Kidney epithelial cell (primary cell): ENCODE results near the gene AQP5. TPM values are rescaled to one million over a fixed set of nuclear protein-coding genes. Genes with fewer than 3 reads are reported as not detected.
"Not testable (repeated sequence)": the region's sequence is repeated elsewhere in the genome, so short reads cannot be mapped to it uniquely, and the experiment has no call there.

Experiments
- DNase-seq: peaks from one replicate; pipeline ENCODE4 v3.0.0-alpha.2; 2010; ENCODE audit warnings: low read depth
- H3K27me3 ChIP-seq: 2 replicates; pipeline ENCODE4 v1.6.0; 2011; ENCODE audit warnings: low read length; ENCODE audit not compliant: control insufficient read depth, insufficient read depth
- H3K36me3 ChIP-seq: 2 replicates; pipeline ENCODE4 v1.5.1; 2011; ENCODE audit warnings: low read length; ENCODE audit not compliant: control insufficient read depth, insufficient read depth
- H3K4me3 ChIP-seq: 2 replicates; pipeline ENCODE4 v1.5.1; 2011; ENCODE audit warnings: low read depth, mild to moderate bottlenecking, control low read depth, low read length
- total RNA-seq: library from RNA; depleted of rRNA; stranded (reverse); fragments of >200 nt; gene quantifications from 2 replicates; pipeline ENCODE4 v1.2.3, GENCODE V29; 2015
- TF ChIP-seq, protein P1 (sequence below): IDR thresholded peaks from 2 replicates; pipeline ENCODE4 v1.5.1; 2011; ENCODE audit warnings: mild to moderate bottlenecking, moderate library complexity, low read length, control low read depth, inconsistent platforms; ENCODE audit not compliant: insufficient read depth, poor library complexity, severe bottlenecking

The AQP5 gene
- total RNA-seq, 1 donor from 2014 or later = not detected

GRCh38 chr12:49982246-49983087 is 20.8 kb downstream of the AQP5 start:
- TF ChIP-seq, protein P1, sequence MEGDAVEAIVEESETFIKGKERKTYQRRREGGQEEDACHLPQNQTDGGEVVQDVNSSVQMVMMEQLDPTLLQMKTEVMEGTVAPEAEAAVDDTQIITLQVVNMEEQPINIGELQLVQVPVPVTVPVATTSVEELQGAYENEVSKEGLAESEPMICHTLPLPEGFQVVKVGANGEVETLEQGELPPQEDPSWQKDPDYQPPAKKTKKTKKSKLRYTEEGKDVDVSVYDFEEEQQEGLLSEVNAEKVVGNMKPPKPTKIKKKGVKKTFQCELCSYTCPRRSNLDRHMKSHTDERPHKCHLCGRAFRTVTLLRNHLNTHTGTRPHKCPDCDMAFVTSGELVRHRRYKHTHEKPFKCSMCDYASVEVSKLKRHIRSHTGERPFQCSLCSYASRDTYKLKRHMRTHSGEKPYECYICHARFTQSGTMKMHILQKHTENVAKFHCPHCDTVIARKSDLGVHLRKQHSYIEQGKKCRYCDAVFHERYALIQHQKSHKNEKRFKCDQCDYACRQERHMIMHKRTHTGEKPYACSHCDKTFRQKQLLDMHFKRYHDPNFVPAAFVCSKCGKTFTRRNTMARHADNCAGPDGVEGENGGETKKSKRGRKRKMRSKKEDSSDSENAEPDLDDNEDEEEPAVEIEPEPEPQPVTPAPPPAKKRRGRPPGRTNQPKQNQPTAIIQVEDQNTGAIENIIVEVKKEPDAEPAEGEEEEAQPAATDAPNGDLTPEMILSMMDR = no peak
- Histone ChIP-seq H3K27me3 (no peaks in the 10 kb centered on the region), H3K4me3 (no peak overlapping the region), H3K36me3 (peaks cover 2% of the 10 kb centered on the region)
- DNase-seq = no peak

DNA sequence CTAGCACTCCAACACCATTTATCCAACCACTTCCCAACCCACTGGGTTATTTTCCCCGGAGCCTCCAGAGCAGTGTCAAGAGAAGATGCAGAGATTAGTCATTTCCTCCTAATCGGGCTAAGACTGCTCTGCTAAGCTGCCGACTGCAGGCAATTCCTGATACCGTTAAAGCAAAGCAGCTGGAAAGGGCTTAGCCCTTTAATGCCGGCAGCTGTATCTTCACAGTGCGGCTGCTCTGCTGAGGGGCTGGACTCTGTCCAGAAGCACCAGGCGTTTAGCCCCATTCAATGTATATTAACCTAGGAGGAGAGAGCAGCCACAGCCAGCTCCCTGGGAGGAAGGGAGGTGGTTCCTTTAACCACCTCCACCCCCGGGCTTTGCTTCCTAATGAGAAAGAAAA is 22.2 kb downstream of the AQP5 start:
- peaks cover 2% of the 10 kb centered on the region for H3K36me3 ChIP-seq
- no peak for DNase-seq
- TF ChIP-seq, protein P1 = no peak
- no peaks in the 10 kb centered on the region for H3K27me3 ChIP-seq
- no peak overlapping the region for H3K4me3 ChIP-seq

DNA sequence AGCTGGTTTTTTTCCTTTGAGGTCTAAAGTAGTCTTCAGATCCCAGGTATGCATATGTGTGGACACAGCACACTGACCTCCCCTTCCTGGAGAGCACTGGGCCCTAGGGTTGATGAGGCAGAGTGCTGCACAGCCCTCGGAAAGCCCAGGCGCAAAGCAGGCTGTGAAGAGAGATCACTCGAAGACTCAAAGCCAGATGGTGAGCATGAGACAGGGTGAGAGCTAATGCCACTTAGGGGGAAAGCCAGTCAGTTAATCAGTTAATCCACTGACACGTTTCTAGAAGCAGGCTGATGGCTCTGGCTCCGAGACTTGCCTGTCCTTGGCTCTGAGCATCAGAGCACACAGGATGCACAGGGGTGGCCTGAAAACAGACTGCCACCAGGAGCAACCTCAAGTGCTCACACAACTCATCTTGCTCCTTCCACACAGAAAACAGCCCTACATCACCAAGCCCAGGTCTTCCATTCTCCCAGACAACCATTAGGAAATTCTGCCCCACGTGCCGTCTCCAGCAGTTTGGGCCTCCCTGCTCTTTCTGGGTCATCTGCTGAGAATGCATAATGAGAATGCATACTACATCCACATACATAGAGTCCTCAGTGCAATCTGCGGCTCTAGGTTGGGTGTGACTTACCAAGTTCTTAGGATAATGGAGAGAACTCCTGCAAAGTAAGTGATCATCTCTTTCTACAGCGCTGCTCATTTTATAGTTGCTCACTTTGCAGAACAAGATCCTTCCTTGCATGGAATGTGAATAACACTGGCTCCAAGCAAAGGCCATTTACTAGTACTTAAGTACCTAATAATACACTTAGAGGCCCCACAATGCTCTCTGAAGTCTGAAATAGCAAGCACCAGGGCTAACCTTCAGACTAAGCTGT is 23.0 kb downstream of the AQP5 start:
- Histone ChIP-seq H3K4me3 (no peak overlapping the region), H3K27me3 (no peaks in the 10 kb centered on the region), H3K36me3 (peaks cover 2% of the 10 kb centered on the region)
- TF ChIP-seq, protein P1 = no peak
- DNase-seq = no peak

DNA sequence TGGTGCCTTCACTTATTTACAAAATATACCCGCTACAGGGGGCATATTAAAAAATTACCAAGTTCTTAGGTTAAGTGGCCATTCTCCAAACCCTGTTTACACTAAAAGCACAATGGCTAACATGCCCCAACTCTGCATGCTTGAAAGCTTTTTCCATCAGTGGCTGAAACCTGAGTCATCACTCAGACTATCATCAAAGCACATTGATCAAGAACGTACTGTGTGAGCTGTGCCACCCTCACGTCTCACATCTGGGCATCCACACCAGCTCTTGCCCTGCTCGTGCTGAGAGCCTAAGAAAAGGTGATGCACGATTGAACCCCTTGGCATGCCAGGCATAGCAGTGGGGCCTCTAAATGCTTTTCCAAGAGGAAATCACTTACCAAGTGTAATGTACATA is 24.3 kb downstream of the AQP5 start:
- H3K27me3 ChIP-seq = no peaks in the 10 kb centered on the region
- peaks cover 2% of the 10 kb centered on the region for H3K36me3 ChIP-seq
- no peak for DNase-seq
- H3K4me3 ChIP-seq = no peak overlapping the region
- TF ChIP-seq, protein P1 = no peak

GRCh38 chr12:49986476-49986875 is 24.8 kb downstream of the AQP5 start:
- not testable (repeated sequence) for DNase-seq, H3K36me3 ChIP-seq, H3K4me3 ChIP-seq, H3K27me3 ChIP-seq

GRCh38 chr12:49987625-49988303 is 26.1 kb downstream of the AQP5 start:
- no peaks in the 10 kb centered on the region for H3K27me3 ChIP-seq
- TF ChIP-seq, protein P1 = no peak
- DNase-seq = no peak
- H3K36me3 ChIP-seq = peaks cover 4% of the 10 kb centered on the region
- no peak overlapping the region for H3K4me3 ChIP-seq

DNA sequence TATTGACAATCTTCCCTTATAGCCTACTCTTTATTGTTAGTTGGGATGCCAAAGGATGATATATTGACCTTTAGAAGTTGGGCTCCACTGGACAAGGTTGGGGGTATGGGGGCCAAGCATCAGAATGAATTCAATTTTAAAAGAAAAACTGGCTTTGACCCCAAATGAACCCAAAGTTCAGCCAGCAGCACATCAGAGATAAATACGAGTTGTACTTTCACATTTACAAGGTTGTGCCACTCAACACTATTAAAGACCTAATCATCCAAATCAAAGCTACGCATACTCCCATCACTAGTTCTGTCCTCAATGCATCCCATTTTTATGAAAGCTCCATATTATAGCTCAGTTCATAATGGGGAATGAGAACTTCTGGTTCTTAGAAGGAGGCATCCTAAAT is 27.7 kb downstream of the AQP5 start:
- H3K36me3 ChIP-seq, H3K27me3 ChIP-seq, DNase-seq, H3K4me3 ChIP-seq: not testable (repeated sequence)
